ENCODE measurements around the gene ZNF22. TPM values are rescaled to one million over a fixed set of nuclear protein-coding genes. Genes with fewer than 3 reads are reported as not detected.

Gene ZNF22
- total RNA-seq, 4 donors from 2014 or later = 4.7 to 19.0 (median 8.0) TPM

- peaks cover 4 to 45% (median 33%) of the 10 kb centered on the region in 4 donors for H3K4me1 ChIP-seq
- H3K9me3 ChIP-seq = no peaks in the 10 kb centered on the region
- H3K36me3 ChIP-seq = peaks cover 0 to 18% (median 0%) of the 10 kb centered on the region in 3 donors
- H3K27me3 ChIP-seq = no peaks in the 10 kb centered on the region
- no peak for DNase-seq
- no peak overlapping the region for H3K4me3 ChIP-seq
- peak overlapping the region in 2 of 4 donors; percentile 20 to 48 for H3K27ac ChIP-seq
- TF ChIP-seq POLR2A (IDR thresholded peaks at IDR 0.05) = no peak
- TF ChIP-seq, protein P1, sequence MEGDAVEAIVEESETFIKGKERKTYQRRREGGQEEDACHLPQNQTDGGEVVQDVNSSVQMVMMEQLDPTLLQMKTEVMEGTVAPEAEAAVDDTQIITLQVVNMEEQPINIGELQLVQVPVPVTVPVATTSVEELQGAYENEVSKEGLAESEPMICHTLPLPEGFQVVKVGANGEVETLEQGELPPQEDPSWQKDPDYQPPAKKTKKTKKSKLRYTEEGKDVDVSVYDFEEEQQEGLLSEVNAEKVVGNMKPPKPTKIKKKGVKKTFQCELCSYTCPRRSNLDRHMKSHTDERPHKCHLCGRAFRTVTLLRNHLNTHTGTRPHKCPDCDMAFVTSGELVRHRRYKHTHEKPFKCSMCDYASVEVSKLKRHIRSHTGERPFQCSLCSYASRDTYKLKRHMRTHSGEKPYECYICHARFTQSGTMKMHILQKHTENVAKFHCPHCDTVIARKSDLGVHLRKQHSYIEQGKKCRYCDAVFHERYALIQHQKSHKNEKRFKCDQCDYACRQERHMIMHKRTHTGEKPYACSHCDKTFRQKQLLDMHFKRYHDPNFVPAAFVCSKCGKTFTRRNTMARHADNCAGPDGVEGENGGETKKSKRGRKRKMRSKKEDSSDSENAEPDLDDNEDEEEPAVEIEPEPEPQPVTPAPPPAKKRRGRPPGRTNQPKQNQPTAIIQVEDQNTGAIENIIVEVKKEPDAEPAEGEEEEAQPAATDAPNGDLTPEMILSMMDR (IDR thresholded peaks at IDR 0.05) = peak in 3 of 6 experiments; percentile 16 to 22 (median 19)
Measured at GRCh38 chr10:44966816-44967509, 33.8 kb upstream of the ZNF22 start.

GRCh38 chr10:44967616-44968015, 33.1 kb upstream of the ZNF22 start:
- no peak for DNase-seq
- Histone ChIP-seq H3K27ac (peak overlapping the region; percentile 5 to 48 (median 27)), H3K4me3 (no peak overlapping the region), H3K36me3 (peaks cover 0 to 18% (median 0%) of the 10 kb centered on the region in 3 donors), H3K4me1 (peaks cover 4 to 45% (median 33%) of the 10 kb centered on the region in 4 donors), H3K27me3 (no peaks in the 10 kb centered on the region), H3K9me3 (no peaks in the 10 kb centered on the region)
- TF ChIP-seq POLR2A (IDR thresholded peaks at IDR 0.05) = no peak
- TF ChIP-seq, protein P1 (IDR thresholded peaks at IDR 0.05) = no peak

DNA sequence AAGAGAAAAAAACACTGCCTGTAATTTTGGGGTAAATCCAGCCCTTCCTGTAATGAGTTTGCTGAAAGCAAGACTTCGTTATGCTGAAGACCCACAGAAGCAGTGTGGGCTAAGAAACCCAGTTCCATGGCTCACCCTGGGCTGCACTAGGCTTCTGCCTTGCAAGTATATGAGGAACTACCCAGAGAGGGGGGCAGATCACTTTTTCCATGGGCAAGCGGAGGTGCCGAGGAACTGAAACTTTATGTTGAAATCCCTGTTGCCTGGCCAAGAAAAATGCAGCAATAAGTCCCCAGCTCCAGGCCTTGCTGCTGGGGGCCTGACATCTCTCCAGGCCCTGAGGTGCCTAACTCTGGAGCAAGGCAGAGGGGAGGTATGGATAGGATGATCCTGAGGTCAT, 32.6 kb upstream of the ZNF22 start:
- Histone ChIP-seq H3K9me3 (no peaks in the 10 kb centered on the region), H3K4me1 (peaks cover 4 to 45% (median 30%) of the 10 kb centered on the region in 4 donors), H3K36me3 (peaks cover 0 to 18% (median 0%) of the 10 kb centered on the region in 3 donors), H3K27me3 (no peaks in the 10 kb centered on the region), H3K4me3 (no peak overlapping the region), H3K27ac (peak overlapping the region; percentile 5 to 48 (median 27))
- TF ChIP-seq POLR2A (IDR thresholded peaks at IDR 0.05) = no peak
- peak in 2 of 3 donors; percentile 57 to 72 for DNase-seq

GRCh38 chr10:44968500-44969400, 32.0 kb upstream of the ZNF22 start:
- no peak for DNase-seq
- no peak for TF ChIP-seq POLR2A (IDR thresholded peaks at IDR 0.05)
- TF ChIP-seq, protein P1 (IDR thresholded peaks at IDR 0.05) = no peak
- Histone ChIP-seq H3K27ac (peak overlapping the region in 2 of 4 donors; percentile 29 to 34), H3K9me3 (no peaks in the 10 kb centered on the region), H3K36me3 (peaks cover 0 to 18% (median 0%) of the 10 kb centered on the region in 3 donors), H3K27me3 (no peaks in the 10 kb centered on the region), H3K4me3 (no peak overlapping the region), H3K4me1 (peaks cover 1 to 49% (median 28%) of the 10 kb centered on the region in 4 donors)

GRCh38 chr10:44969854-44970253, 30.9 kb upstream of the ZNF22 start:
- no peak for TF ChIP-seq POLR2A (IDR thresholded peaks at IDR 0.05)
- TF ChIP-seq, protein P1 (IDR thresholded peaks at IDR 0.05) = no peak
- DNase-seq = peak in 1 of 3 donors; percentile 48
- Histone ChIP-seq H3K4me1 (peaks cover 8 to 43% (median 28%) of the 10 kb centered on the region in 4 donors), H3K27ac (no peak overlapping the region), H3K27me3 (no peaks in the 10 kb centered on the region), H3K36me3 (peaks cover 0 to 18% (median 0%) of the 10 kb centered on the region in 3 donors), H3K4me3 (no peak overlapping the region), H3K9me3 (no peaks in the 10 kb centered on the region)
